ENCODE data around the gene PSMG3.
"Not testable (repeated sequence)": the region's sequence is repeated elsewhere in the genome, so short reads cannot be mapped to it uniquely, and the experiment has no call there.

DNA sequence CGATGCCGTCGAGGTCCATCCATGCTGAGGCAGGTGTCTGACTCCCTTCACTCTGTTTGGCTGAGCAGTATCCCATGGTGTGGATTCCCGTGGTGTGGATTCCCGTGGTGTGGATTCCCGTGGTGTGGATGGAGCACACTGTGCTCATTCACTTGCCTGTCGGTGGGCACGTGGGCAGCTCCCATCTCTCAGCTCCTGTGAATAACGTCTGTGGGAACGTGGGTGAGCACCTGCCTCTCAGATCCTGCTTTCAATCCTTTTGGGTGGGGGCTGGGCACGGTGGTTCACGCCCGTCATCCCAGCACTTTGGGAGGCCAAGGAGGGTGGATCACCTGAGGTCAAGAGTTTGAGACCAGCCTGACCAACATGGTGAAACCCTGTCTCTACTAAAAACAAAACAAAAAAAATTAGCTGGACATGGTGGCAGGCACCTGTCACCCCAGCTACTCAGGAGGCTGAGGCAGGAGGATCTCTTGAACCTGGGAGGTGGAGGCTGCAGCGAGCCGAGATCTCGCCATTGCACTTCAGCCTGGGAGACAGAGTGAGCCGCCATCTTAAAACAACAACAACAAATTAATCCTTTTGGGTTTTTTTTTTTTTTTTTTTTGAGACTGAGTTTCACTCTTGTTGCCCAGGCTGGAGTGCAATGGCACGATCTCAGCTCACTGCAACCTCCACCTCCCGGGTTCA, 13.6 kb upstream of the PSMG3 start:
- TF ChIP-seq CTCF, POLR2A (IDR thresholded peaks at IDR 0.05): not testable (repeated sequence)

Data from testis (tissue), 2 donors.